Transverse colon (tissue), 4 donors: ENCODE data around the gene CALHM3. TPM values are rescaled to one million over a fixed set of nuclear protein-coding genes. Genes with fewer than 3 reads are reported as not detected.

ENCODE experiments used
- DNase-seq: peaks from one replicate; pipeline ENCODE4 v3.0.0-alpha.2; 2019
- H3K27ac ChIP-seq, 4 donors: fragments of 200-600 bp; sonication (generic); 2 replicates each; pipeline ENCODE4 v1.5.1; 2016 to 2018; ENCODE audit warnings: inconsistent platforms in 4 of 4
- H3K27me3 ChIP-seq: fragments of 200-600 bp; sonication (generic); 2 replicates; pipeline ENCODE4 v1.5.1; 2017; ENCODE audit warnings: inconsistent platforms
- H3K36me3 ChIP-seq, 4 donors: fragments of 200-600 bp; sonication (generic); 2 replicates each; pipeline ENCODE4 v1.5.1; 2017 to 2019; ENCODE audit warnings: inconsistent platforms in 4 of 4
- H3K4me1 ChIP-seq, 4 donors: fragments of 200-600 bp; sonication (generic); 2 replicates each; pipeline ENCODE4 v1.5.1; 2017 to 2020; ENCODE audit warnings: inconsistent platforms in 4 of 4
- H3K4me3 ChIP-seq, 4 donors: fragments of 200-600 bp; sonication (generic); 1 replicate in 1 of 4; 2 replicates in 3 of 4; pipeline versions ENCODE4 v1.5.1 to v1.6.1; 2017 to 2019; ENCODE audit warnings: inconsistent platforms in 4 of 4
- H3K9me3 ChIP-seq, 2 donors: fragments of 200-600 bp; sonication (generic); 2 replicates each; pipeline ENCODE4 v1.5.1; 2017 to 2019; ENCODE audit warnings: inconsistent platforms in 2 of 2
- EP300 ChIP-seq: sonication (generic); formaldehyde crosslinking; IDR thresholded peaks from one replicate; pipeline ENCODE4 v1.6.1; 2017; ENCODE audit warnings: antibody characterized with exemption, low read depth
- POLR2A ChIP-seq: fragments of 450-650 bp; IDR thresholded peaks from one replicate; pipeline ENCODE4 v1.6.1; 2016; ENCODE audit warnings: antibody characterized with exemption, mild to moderate bottlenecking, moderate library complexity
- POLR2AphosphoS5 ChIP-seq, 3 donors: sonication (generic); formaldehyde crosslinking; IDR thresholded peaks; one replicate each; pipeline ENCODE4 v1.6.1; 2016; ENCODE audit warnings: antibody characterized with exemption in 3 of 3
- WGBS, 2 donors: methylation state at CpG; one replicate each; pipeline ENCODE4 v1.1.5; 2018; ENCODE audit warnings: low coverage in 1 of 2; 5-methylcytosine and 5-hydroxymethylcytosine counted together
- in situ Hi-C, 4 donors: fragments of 200-750 bp; cut with MboI; loops; one replicate each; pipeline versions ENCODE4 v1.15.0 to v1.15.1; 2017; ENCODE audit warnings: low sequenced_read_pairs in 3 of 4, low pct_ligation_motif_present in 1 of 4, low pct_unique_long_range_greater_than_20kb in 1 of 4
- intact Hi-C: fragments of 100-400 bp; cut with DNase I; formaldehyde crosslinking; loops from one replicate; pipeline ENCODE4 v1.15.1; 2023; ENCODE audit warnings: low total_unique reads
- total RNA-seq, 4 donors: library from RNA; depleted of rRNA; stranded (reverse); fragments of >200 nt; gene quantifications; one replicate each; pipeline ENCODE4 v1.1.0, GENCODE V29; 2016
- TF ChIP-seq, protein P1 (sequence below), 5 experiments: fragments of 200-600 bp in 3 of 5; fragments of 450-650 bp in 2 of 5; sonication (generic) in 3 of 5; IDR thresholded peaks; 1 replicate in 2 of 5; 2 replicates in 3 of 5; pipeline ENCODE4 v1.5.1; 2016 to 2017; ENCODE audit warnings: antibody characterized with exemption in 5 of 5, inconsistent platforms in 3 of 5, mild to moderate bottlenecking in 2 of 5, moderate library complexity in 1 of 5

The CALHM3 gene
- total RNA-seq, 4 donors from 2014 or later, result not detected

- intact Hi-C loops, result no loop called here
- 64 to 66% methylated on average over 1 to 4 of the region's 4 CpGs for WGBS, 2 donors
- Histone ChIP-seq H3K9me3 (no peaks in the 10 kb centered on the region), H3K4me1 (no peaks in the 10 kb centered on the region), H3K27ac (no peak overlapping the region), H3K36me3 (no peaks in the 10 kb centered on the region), H3K27me3 (no peaks in the 10 kb centered on the region), H3K4me3 (no peak overlapping the region)
- TF ChIP-seq POLR2A (no peak), POLR2AphosphoS5 (IDR thresholded peaks at IDR 0.05) (no peak), EP300 (no peak)
- TF ChIP-seq, protein P1, sequence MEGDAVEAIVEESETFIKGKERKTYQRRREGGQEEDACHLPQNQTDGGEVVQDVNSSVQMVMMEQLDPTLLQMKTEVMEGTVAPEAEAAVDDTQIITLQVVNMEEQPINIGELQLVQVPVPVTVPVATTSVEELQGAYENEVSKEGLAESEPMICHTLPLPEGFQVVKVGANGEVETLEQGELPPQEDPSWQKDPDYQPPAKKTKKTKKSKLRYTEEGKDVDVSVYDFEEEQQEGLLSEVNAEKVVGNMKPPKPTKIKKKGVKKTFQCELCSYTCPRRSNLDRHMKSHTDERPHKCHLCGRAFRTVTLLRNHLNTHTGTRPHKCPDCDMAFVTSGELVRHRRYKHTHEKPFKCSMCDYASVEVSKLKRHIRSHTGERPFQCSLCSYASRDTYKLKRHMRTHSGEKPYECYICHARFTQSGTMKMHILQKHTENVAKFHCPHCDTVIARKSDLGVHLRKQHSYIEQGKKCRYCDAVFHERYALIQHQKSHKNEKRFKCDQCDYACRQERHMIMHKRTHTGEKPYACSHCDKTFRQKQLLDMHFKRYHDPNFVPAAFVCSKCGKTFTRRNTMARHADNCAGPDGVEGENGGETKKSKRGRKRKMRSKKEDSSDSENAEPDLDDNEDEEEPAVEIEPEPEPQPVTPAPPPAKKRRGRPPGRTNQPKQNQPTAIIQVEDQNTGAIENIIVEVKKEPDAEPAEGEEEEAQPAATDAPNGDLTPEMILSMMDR (IDR thresholded peaks at IDR 0.05), result no peak
- in situ Hi-C loops, result no loop called here
- no peak for DNase-seq
Measured at GRCh38 chr10:103463499-103463898, 15.5 kb downstream of the CALHM3 start.

DNA sequence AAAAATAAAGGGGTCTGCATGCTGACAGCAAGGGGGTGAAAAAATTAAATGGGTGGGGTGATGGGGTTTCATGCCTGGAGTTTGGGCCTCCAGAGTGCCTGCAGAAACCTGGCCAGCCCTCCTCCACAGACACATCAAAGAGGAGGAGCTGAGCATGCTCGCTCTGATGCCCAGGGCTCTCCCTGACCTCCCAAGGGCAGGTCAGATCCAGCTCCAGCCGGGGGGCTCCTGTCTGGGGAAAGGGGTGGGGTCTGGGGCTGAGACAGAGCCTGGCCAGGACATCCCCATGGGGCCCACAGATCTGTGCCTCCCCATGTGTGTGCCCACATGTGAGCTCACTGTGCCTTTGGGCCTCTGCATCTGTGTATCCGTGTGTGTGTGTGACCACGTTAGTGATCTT lies 19.4 kb downstream of the CALHM3 start:
- 70% methylated on average over 4 of the region's 4 CpGs; no CpG with 5 or more reads in 1 of the 2 donors for WGBS, 2 donors
- no peaks in the 10 kb centered on the region for H3K36me3 ChIP-seq
- in situ Hi-C loops, result no loop called here

DNA sequence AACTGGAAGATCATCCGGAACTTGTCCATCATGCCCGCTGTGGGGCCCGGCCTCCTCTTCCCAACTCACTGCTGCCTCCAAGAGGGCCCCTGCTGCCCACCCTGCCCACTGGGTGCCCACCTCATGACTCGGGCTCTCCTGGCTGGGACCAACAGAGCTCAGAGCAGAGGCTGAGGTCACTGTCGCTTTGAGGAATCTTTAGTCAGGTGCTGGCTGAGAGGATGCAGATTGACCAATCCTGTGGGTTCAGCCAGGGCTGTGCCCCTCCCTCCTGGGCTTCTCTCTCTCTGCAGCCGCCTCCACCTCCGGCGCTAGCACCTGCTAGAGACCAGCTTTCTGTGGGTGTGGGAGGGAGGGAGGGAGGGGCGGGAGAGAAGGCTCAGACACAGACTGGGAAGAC lies 20.3 kb downstream of the CALHM3 start, which contains the start of gene CALHM1:
Gene CALHM1, minus strand, starts transcription at position 181 of the 400 bp plus-strand sequence. Its CDS starts 149 bp downstream, at position 32.
- Histone ChIP-seq H3K27ac (no peak within 1 kb of the TSS), H3K9me3 (no peaks in the 10 kb centered on the region), H3K4me3 (no peak within 1 kb of the TSS), H3K4me1 (no peaks in the 10 kb centered on the region), H3K27me3 (no peaks in the 10 kb centered on the region), H3K36me3 (no peaks in the 10 kb centered on the region)
- DNase-seq, result no peak
- in situ Hi-C loops (no loop called here), intact Hi-C loops (no loop called here)
- 63% methylated on average over 9 of the region's 9 CpGs; no CpG with 5 or more reads in 1 of the 2 donors for WGBS, 2 donors
- TF ChIP-seq, protein P1 (IDR thresholded peaks at IDR 0.05), result no peak
- TF ChIP-seq POLR2AphosphoS5 (IDR thresholded peaks at IDR 0.05) (no peak), EP300 (no peak), POLR2A (no peak)

More for the DNA sequence above, 19.4 kb downstream of the CALHM3 start:
- no peak overlapping the region for H3K4me3 ChIP-seq
- intact Hi-C loops, result no loop called here
- H3K27ac ChIP-seq, result no peak overlapping the region
- no peaks in the 10 kb centered on the region for H3K4me1 ChIP-seq
- no peaks in the 10 kb centered on the region for H3K27me3 ChIP-seq
- no peak for DNase-seq
- no peaks in the 10 kb centered on the region for H3K9me3 ChIP-seq
- TF ChIP-seq EP300 (no peak), POLR2A (no peak), POLR2AphosphoS5 (IDR thresholded peaks at IDR 0.05) (no peak)
- TF ChIP-seq, protein P1 (IDR thresholded peaks at IDR 0.05), result no peak

DNA sequence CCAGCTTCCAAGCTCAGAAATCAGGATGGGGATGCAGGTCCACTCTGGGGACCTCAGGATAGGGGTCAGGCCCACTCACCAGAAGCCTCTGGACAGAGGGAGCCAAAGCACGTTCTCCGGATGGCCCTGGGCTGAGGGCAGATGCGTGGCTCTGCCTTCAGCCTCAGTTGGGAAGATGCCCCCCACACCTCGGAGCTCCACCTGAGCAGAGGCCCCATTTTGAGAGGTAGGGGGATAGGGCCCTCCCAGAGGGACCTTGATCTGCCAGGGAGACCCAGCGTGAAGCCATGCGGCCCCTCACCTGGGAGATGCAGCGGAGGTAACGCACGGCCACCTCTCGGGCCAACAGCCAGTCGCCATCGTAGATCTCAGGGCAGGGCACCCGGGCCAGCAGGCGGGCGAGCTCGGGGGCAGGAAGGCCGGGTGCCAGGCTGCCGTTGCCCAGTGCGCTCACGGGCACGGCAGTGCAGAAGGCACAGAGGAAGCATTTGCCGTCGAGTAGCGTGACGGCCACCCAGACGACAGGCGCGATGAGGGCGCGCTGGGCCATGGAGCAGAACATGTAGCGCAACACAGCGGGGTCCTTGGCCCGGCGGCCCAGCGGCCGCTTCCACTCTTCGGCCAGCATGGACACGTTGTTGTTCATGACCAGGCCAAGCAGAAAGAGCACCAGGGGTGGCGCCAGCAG lies 21.0 kb downstream of the CALHM3 start:
- Histone ChIP-seq H3K27me3 (no peaks in the 10 kb centered on the region), H3K9me3 (no peaks in the 10 kb centered on the region), H3K36me3 (no peaks in the 10 kb centered on the region), H3K4me1 (no peaks in the 10 kb centered on the region), H3K4me3 (no peak overlapping the region), H3K27ac (no peak overlapping the region)
- in situ Hi-C loops, result no loop called here
- no peak for DNase-seq
- TF ChIP-seq EP300 (no peak), POLR2AphosphoS5 (IDR thresholded peaks at IDR 0.05) (no peak), POLR2A (no peak)
- TF ChIP-seq, protein P1 (IDR thresholded peaks at IDR 0.05), result no peak
- WGBS, 2 donors, result 94 to 97% methylated on average over 7 to 39 of the region's 39 CpGs
- intact Hi-C loops, result no loop called here
